Measurements from ENCODE around the gene DLL4. TPM values are rescaled to one million over a fixed set of nuclear protein-coding genes. Genes with fewer than 3 reads are reported as not detected.

The DLL4 gene
- total RNA-seq, 2 experiments from 2014 or later = 0.11 to 0.14 TPM

GRCh38 chr15:40958723-40959122 lies 29.6 kb downstream of the DLL4 start:
- Mint-ChIP-seq H3K36me3 (ENCODE audit: low read depth) (peaks cover 6% of the 10 kb centered on the region), H3K4me1 (ENCODE audit: low read depth) (no peaks in the 10 kb centered on the region), H3K4me3 (no peak overlapping the region), H3K27ac (no peak overlapping the region), H3K9me3 (no peaks in the 10 kb centered on the region), H3K27me3 (peaks cover 4% of the 10 kb centered on the region)
- TF ChIP-seq, protein P1, sequence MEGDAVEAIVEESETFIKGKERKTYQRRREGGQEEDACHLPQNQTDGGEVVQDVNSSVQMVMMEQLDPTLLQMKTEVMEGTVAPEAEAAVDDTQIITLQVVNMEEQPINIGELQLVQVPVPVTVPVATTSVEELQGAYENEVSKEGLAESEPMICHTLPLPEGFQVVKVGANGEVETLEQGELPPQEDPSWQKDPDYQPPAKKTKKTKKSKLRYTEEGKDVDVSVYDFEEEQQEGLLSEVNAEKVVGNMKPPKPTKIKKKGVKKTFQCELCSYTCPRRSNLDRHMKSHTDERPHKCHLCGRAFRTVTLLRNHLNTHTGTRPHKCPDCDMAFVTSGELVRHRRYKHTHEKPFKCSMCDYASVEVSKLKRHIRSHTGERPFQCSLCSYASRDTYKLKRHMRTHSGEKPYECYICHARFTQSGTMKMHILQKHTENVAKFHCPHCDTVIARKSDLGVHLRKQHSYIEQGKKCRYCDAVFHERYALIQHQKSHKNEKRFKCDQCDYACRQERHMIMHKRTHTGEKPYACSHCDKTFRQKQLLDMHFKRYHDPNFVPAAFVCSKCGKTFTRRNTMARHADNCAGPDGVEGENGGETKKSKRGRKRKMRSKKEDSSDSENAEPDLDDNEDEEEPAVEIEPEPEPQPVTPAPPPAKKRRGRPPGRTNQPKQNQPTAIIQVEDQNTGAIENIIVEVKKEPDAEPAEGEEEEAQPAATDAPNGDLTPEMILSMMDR (IDR thresholded peaks at IDR 0.05) = no peak
- no peak for ATAC-seq (ENCODE audit: poor library complexity)
- DNase-seq = no peak
- ChIA-PET CTCF (no interaction called here), POLR2A (no interaction called here)
- H3K36me3 ChIP-seq (ENCODE audit: insufficient read depth, low read length) = no peaks in the 10 kb centered on the region
- no peaks in the 10 kb centered on the region for H3K27me3 ChIP-seq (ENCODE audit: control insufficient read depth in 1 of 2, insufficient read depth in 2 of 2, low read length in 2 of 2)
- intact Hi-C loops (cut with DNase I, micrococcal nuclease) = loop anchor here in 1 of 2 experiments (10.0 kb wide), 3 partner anchors 54 to 446 kb away; partner anchors contain the start of genes KNL1 and NDUFAF1
- no peaks in the 10 kb centered on the region for H3K9me3 ChIP-seq (ENCODE audit: control insufficient read depth in 1 of 2, insufficient read depth in 1 of 2, low read length in 2 of 2)
- H3K4me3 ChIP-seq (ENCODE audit: low read length) = no peak overlapping the region
- no peak overlapping the region for H3K27ac ChIP-seq (ENCODE audit: low read depth in 1 of 2, low read length in 2 of 2)
- peaks cover 5% of the 10 kb centered on the region for H3K4me1 ChIP-seq (ENCODE audit: insufficient read depth, low read length)

DNA sequence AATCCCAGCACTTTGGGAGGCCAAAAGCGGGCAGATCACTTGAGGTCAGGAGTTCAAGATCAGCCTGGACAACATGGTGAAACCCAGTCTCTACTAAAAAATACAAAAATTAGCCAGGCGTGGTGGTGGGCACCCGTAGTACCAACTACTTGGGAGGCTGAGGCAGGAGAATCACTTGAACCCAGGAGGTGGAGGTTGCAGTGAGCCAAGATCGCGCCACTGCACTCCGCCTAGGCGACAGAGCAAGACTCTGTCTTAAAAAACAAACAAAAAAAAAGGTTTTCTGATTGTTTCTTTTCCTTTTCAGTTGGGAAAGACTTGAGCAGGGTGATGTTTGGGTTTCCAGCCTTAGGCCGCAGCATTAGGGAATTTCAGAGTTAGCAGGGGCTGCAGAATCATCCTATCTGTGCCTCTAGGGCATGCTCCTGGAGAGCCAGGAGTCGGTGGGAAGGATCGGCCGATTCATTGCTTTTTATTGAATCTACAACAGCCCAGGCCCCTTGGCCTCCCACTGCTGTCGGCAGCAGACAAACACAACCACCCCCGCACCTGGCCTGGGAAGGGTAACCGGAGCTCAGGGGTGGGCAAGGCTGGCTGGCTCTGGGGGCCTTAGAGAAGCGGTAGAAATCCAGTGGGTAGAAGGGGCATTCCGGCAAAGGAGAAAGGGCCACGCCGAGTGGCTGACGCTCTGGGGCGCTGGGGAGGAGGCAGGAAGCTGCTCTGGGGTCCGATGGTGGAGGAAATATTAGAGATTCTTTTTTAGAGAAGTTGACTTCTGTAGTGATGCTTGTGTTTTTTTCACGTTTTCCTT lies 30.4 kb downstream of the DLL4 start:
- H3K27me3 ChIP-seq (ENCODE audit: control insufficient read depth in 1 of 2, insufficient read depth in 2 of 2, low read length in 2 of 2) = no peaks in the 10 kb centered on the region
- H3K4me1 ChIP-seq (ENCODE audit: insufficient read depth, low read length) = no peaks in the 10 kb centered on the region
- ChIA-PET POLR2A (no interaction called here), CTCF (no interaction called here)
- ATAC-seq (ENCODE audit: poor library complexity) = no peak
- H3K4me3 Mint-ChIP-seq = no peak overlapping the region
- no peaks in the 10 kb centered on the region for H3K9me3 ChIP-seq (ENCODE audit: control insufficient read depth in 1 of 2, insufficient read depth in 1 of 2, low read length in 2 of 2)
- intact Hi-C loops (cut with DNase I, micrococcal nuclease) = loop anchor here in 1 of 2 experiments (10.0 kb wide), 3 partner anchors 55 to 445 kb away; partner anchors contain the start of genes KNL1 and NDUFAF1
- H3K36me3 ChIP-seq (ENCODE audit: insufficient read depth, low read length) = no peaks in the 10 kb centered on the region
- DNase-seq = no peak
- H3K4me3 ChIP-seq (ENCODE audit: low read length) = no peak overlapping the region
- TF ChIP-seq, protein P1 (IDR thresholded peaks at IDR 0.05) = no peak
- H3K27me3 Mint-ChIP-seq = peaks cover 4% of the 10 kb centered on the region
- H3K4me1 Mint-ChIP-seq (ENCODE audit: low read depth) = no peaks in the 10 kb centered on the region
- no peak overlapping the region for H3K27ac Mint-ChIP-seq
- no peaks in the 10 kb centered on the region for H3K36me3 Mint-ChIP-seq (ENCODE audit: low read depth)
- H3K9me3 Mint-ChIP-seq = no peaks in the 10 kb centered on the region
- H3K27ac ChIP-seq (ENCODE audit: low read depth in 1 of 2, low read length in 2 of 2) = no peak overlapping the region

DNA sequence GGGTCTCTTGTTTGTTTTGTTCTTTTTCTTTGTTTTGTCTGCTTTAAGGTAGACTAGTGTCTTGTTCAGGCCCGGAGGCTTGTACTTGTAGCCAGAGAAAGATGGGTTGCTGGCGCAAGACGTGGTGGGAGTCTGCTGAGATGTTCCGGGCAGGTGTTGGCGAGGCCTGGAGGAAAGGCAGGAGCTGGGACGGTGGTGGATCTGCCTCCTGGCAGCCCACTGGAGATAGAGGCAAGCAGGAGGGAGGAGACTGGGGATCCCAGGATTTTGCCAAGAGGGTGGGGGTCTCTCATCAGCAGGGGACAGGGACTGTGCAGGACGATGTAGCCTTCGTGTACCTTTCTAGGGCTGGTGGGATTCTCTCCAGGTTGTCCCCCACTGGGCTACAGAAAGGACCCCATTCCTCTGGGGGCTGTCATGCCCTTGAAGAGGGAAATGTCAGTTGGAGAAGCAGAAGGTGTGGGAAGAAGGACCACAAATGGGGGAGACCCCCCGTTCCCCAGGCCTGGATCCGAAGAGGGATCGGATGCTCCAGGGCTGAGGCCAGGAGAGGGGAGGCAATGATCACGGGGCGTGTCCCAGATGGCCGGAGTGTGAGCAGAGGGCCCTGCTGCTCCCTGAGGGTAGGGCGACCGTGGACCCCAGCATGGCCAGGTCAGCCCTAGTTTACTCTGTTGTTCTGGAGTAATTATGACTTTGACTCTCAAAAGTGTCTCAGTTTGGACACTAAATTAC lies 31.2 kb downstream of the DLL4 start:
- DNase-seq (no peak), ATAC-seq (ENCODE audit: poor library complexity) (no peak)
- Mint-ChIP-seq H3K36me3 (ENCODE audit: low read depth) (no peaks in the 10 kb centered on the region), H3K9me3 (no peaks in the 10 kb centered on the region), H3K27ac (no peak overlapping the region), H3K4me1 (ENCODE audit: low read depth) (no peaks in the 10 kb centered on the region), H3K27me3 (peaks cover 4% of the 10 kb centered on the region), H3K4me3 (no peak overlapping the region)
- POLR2A ChIA-PET = no interaction called here
- Histone ChIP-seq H3K27me3 (ENCODE audit: control insufficient read depth in 1 of 2, insufficient read depth in 2 of 2, low read length in 2 of 2) (no peaks in the 10 kb centered on the region), H3K9me3 (ENCODE audit: control insufficient read depth in 1 of 2, insufficient read depth in 1 of 2, low read length in 2 of 2) (no peaks in the 10 kb centered on the region), H3K27ac (ENCODE audit: low read depth in 1 of 2, low read length in 2 of 2) (no peak overlapping the region), H3K4me3 (ENCODE audit: low read length) (no peak overlapping the region), H3K36me3 (ENCODE audit: insufficient read depth, low read length) (no peaks in the 10 kb centered on the region), H3K4me1 (ENCODE audit: insufficient read depth, low read length) (no peaks in the 10 kb centered on the region)
- CTCF ChIA-PET = no interaction called here
- TF ChIP-seq, protein P1 (IDR thresholded peaks at IDR 0.05) = no peak
- intact Hi-C loops (cut with DNase I, micrococcal nuclease) = no loop called here

All from CD4-positive, alpha-beta T cell (primary cell).